ENCODE measurements around the gene POLD1.

The POLD1 gene

GRCh38 chr19:50444059-50444458 lies 59.9 kb downstream of the POLD1 start:
- no peak for DNase-seq

GRCh38 chr19:50447053-50447452 lies 62.9 kb downstream of the POLD1 start:
- DNase-seq, result no peak

GRCh38 chr19:50447750-50448149 lies 63.6 kb downstream of the POLD1 start:
- DNase-seq, result no peak

GRCh38 chr19:50449236-50449899 lies 65.2 kb downstream of the POLD1 start:
- peak; percentile 10 for DNase-seq

GRCh38 chr19:50450369-50451222 lies 66.4 kb downstream of the POLD1 start:
- DNase-seq, result no peak

- DNase-seq, result no peak
These were observed 67.0 kb downstream of the POLD1 start for GRCh38 chr19:50451223-50451534.

- no peak for DNase-seq
These were observed 69.1 kb downstream of the POLD1 start for GRCh38 chr19:50453243-50453642.

GRCh38 chr19:50455992-50456391 lies 71.8 kb downstream of the POLD1 start:
- DNase-seq, result no peak

GRCh38 chr19:50457300-50457699 lies 73.2 kb downstream of the POLD1 start:
- DNase-seq, result no peak

GRCh38 chr19:50458396-50459066 lies 74.4 kb downstream of the POLD1 start:
- DNase-seq, result no peak

GRCh38 chr19:50459067-50459456 lies 74.9 kb downstream of the POLD1 start:
- no peak for DNase-seq

- DNase-seq, result no peak
These were observed 75.5 kb downstream of the POLD1 start for GRCh38 chr19:50459638-50460037.

GRCh38 chr19:50460161-50460765 lies 76.1 kb downstream of the POLD1 start:
- peak; percentile 35 for DNase-seq

GRCh38 chr19:50461066-50461875 lies 77.1 kb downstream of the POLD1 start:
- peak; percentile 82 for DNase-seq

GRCh38 chr19:50462970-50463369 lies 78.8 kb downstream of the POLD1 start:
- no peak for DNase-seq

- DNase-seq, result no peak
These were observed 80.2 kb downstream of the POLD1 start for GRCh38 chr19:50464348-50464747.

- DNase-seq, result no peak
These were observed 80.9 kb downstream of the POLD1 start for GRCh38 chr19:50465000-50465399.

- DNase-seq, result peak; percentile 77
These were observed 82.0 kb downstream of the POLD1 start for GRCh38 chr19:50465986-50466705.

- DNase-seq, result no peak
These were observed 82.5 kb downstream of the POLD1 start for GRCh38 chr19:50466706-50467039.

GRCh38 chr19:50467566-50467965 lies 83.4 kb downstream of the POLD1 start:
- no peak for DNase-seq

Data from NCI-H69 (cell line).